ENCODE measurements around the gene INTS12.
A peak's percentile ranks its signal among the peaks of the same experiment; 100 is the strongest.

The INTS12 gene

GRCh38 chr4:105679186-105679585, 29.3 kb downstream of the INTS12 start:
- no peak for DNase-seq

- DNase-seq = no peak
Observed at GRCh38 chr4:105677709-105678108, 30.8 kb downstream of the INTS12 start.

GRCh38 chr4:105674011-105674410, 34.5 kb downstream of the INTS12 start:
- DNase-seq = no peak

- DNase-seq = no peak
Observed at GRCh38 chr4:105671301-105671700, 37.2 kb downstream of the INTS12 start.

- no peak for DNase-seq
Observed at GRCh38 chr4:105670684-105671083, 37.8 kb downstream of the INTS12 start.

- DNase-seq = no peak
Observed at GRCh38 chr4:105666693-105667092, 41.8 kb downstream of the INTS12 start.

GRCh38 chr4:105662935-105663675, 45.4 kb downstream of the INTS12 start:
- DNase-seq = no peak

GRCh38 chr4:105661028-105661427, 47.5 kb downstream of the INTS12 start:
- DNase-seq = no peak

GRCh38 chr4:105659190-105659589, 49.3 kb downstream of the INTS12 start:
- DNase-seq = no peak

GRCh38 chr4:105657117-105657765, 51.2 kb downstream of the INTS12 start:
- no peak for DNase-seq

- DNase-seq = no peak
Observed at GRCh38 chr4:105652286-105652888, 56.1 kb downstream of the INTS12 start.

GRCh38 chr4:105651884-105652283, 56.6 kb downstream of the INTS12 start:
- DNase-seq = no peak

GRCh38 chr4:105650190-105650589, 58.3 kb downstream of the INTS12 start:
- no peak for DNase-seq

- DNase-seq = no peak
Observed at GRCh38 chr4:105645440-105645839, 63.0 kb downstream of the INTS12 start.

GRCh38 chr4:105644257-105644656, 64.2 kb downstream of the INTS12 start:
- DNase-seq = no peak

GRCh38 chr4:105641845-105642244, 66.6 kb downstream of the INTS12 start:
- no peak for DNase-seq

- DNase-seq = peak; percentile 1
Observed at GRCh38 chr4:105637408-105638176, 70.9 kb downstream of the INTS12 start.

GRCh38 chr4:105634402-105635080, 73.9 kb downstream of the INTS12 start:
- no peak for DNase-seq

GRCh38 chr4:105633241-105633640, 75.2 kb downstream of the INTS12 start:
- DNase-seq = no peak

All from stimulated activated CD4-positive, alpha-beta T cell treated with anti-CD3 and anti-CD28 coated beads, Interleukin-12 subunit alpha, Interleukin-12 subunit beta, amount 100 ng/mL, for 4 hours (primary cell).